Rectal smooth muscle tissue (tissue), 1 donor: ENCODE data around the gene ALG12.

Experiments
- H3K27ac ChIP-seq: one replicate; pipeline ENCODE4 v1.7.0; 2013; ENCODE audit warnings: low read depth, low read length, inconsistent platforms
- H3K27me3 ChIP-seq: one replicate; pipeline ENCODE4 v1.7.0; 2013; ENCODE audit warnings: low read length; ENCODE audit not compliant: control insufficient read depth, insufficient read depth
- H3K36me3 ChIP-seq: one replicate; pipeline ENCODE4 v1.7.0; 2013; ENCODE audit warnings: low read length; ENCODE audit not compliant: control insufficient read depth, insufficient read depth
- H3K4me1 ChIP-seq: one replicate; pipeline ENCODE4 v1.7.0; 2013; ENCODE audit warnings: low read length; ENCODE audit not compliant: control insufficient read depth, insufficient read depth
- H3K4me3 ChIP-seq: one replicate; pipeline ENCODE4 v1.7.0; 2013; ENCODE audit warnings: low read length
- H3K9ac ChIP-seq: one replicate; pipeline ENCODE4 v1.7.0; 2013; ENCODE audit warnings: low read length

ALG12 gene

DNA sequence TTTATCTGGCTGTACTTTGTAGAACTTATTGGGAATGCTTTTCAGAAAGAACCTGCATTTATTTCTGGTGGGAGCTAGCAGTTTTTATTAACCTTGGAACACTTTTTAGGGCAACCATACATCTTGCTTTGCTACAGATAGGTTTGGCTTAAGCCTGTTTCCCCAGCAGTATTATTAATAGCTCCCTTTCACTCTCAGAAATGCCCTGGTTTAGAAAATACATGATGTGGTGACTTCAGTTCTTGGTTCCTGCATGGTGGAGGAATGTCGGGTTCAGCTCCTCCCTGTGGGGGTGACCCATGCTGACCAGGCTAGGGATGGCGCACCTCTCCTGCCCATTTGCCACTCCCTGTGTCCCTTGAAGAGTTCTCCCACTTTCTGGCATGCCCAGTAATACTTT, 36.4 kb downstream of the ALG12 start:
- no peak overlapping the region for H3K27ac ChIP-seq
- H3K9ac ChIP-seq = no peak overlapping the region
- no peaks in the 10 kb centered on the region for H3K4me1 ChIP-seq
- H3K36me3 ChIP-seq = peaks cover 15% of the 10 kb centered on the region
- no peaks in the 10 kb centered on the region for H3K27me3 ChIP-seq
- H3K4me3 ChIP-seq = no peak overlapping the region

DNA sequence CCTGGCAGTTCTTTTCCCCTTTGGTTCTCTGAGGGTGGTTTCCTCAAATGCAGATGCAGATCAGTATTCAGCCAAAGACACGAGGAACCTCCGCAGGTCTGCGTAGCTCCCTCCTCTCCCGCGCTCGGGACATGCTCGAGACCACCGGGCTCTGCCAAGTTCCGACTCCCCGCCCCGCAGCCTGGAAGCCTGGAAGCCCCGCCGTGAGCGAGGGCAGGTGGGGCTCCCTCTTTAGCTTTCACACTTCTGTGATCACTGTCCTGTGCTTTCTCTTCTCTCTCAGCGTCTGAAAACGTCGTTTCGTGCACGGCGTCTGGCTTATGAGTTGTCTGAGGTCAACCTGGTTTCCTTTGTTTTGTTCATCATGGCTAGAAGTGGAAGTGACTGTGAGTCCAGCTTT, 38.0 kb downstream of the ALG12 start:
- Histone ChIP-seq H3K36me3 (peaks cover 5% of the 10 kb centered on the region), H3K27ac (no peak overlapping the region), H3K4me3 (no peak overlapping the region), H3K27me3 (no peaks in the 10 kb centered on the region), H3K4me1 (no peaks in the 10 kb centered on the region), H3K9ac (no peak overlapping the region)

DNA sequence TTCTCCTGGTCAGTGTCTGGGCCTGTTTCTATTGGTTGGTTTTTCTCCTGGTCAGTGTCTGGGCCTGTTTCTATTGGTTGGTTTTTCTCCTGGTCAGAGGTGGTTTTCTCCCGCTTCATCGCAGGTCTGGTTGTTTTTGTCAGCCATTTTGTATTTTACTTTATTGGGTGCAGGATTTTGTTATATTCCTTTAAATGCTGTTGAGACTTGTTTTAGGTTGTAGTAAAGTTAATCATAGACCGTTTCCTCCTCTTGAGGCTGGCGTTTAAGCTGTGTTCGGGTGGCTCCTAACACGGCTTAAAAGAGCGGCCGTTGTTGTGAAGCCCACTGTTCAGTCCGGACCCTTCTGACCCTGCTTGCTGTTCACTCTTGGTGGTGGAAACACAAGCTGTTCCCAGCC, 38.4 kb downstream of the ALG12 start:
- Histone ChIP-seq H3K4me3 (no peak overlapping the region), H3K9ac (no peak overlapping the region), H3K27me3 (no peaks in the 10 kb centered on the region), H3K27ac (no peak overlapping the region), H3K36me3 (peaks cover 5% of the 10 kb centered on the region), H3K4me1 (no peaks in the 10 kb centered on the region)

DNA sequence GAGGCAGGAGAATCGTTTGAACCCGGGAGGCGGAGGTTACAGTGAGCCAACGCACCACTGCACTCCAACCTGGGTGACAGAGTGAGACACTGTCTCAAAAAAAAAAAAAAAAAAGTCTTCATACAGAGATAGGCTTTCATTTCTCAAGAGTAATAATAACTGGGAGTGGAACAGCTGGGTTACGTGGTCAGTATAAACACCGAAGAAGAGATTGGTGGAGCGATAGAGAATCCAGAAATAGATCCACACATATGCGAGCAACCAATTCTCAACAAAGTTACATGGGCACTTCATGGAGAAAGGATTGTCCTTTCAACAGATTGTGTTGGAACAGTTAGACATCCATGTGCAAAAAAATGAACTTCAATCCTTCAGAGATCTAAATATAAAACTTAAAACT, 40.0 kb downstream of the ALG12 start:
- H3K27me3 ChIP-seq = no peaks in the 10 kb centered on the region

DNA sequence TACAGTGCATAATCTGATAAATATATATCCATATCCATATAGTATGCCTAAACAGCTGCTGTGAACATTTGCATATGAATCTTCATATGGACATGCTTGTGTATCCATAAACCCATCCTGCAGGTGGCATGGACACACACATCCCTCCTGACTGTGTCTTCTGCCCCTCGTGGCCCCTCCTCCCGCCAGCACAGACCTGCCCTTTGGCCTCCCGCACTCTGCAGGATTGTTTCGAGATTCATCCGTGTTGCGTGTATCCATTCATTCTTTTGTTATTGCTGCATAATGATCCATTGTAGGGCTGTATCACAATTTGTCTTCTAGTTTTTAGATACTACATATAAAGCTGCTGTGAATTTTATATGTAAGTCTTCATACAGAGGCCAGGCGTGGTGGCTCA, 40.6 kb downstream of the ALG12 start:
- Histone ChIP-seq H3K36me3 (no peaks in the 10 kb centered on the region), H3K27ac (no peak overlapping the region), H3K4me3 (no peak overlapping the region), H3K9ac (no peak overlapping the region), H3K27me3 (no peaks in the 10 kb centered on the region), H3K4me1 (no peaks in the 10 kb centered on the region)

More for the DNA sequence above, 40.0 kb downstream of the ALG12 start:
- peaks cover 1% of the 10 kb centered on the region for H3K36me3 ChIP-seq
- H3K27ac ChIP-seq = no peak overlapping the region
- no peak overlapping the region for H3K4me3 ChIP-seq
- no peak overlapping the region for H3K9ac ChIP-seq
- H3K4me1 ChIP-seq = no peaks in the 10 kb centered on the region

DNA sequence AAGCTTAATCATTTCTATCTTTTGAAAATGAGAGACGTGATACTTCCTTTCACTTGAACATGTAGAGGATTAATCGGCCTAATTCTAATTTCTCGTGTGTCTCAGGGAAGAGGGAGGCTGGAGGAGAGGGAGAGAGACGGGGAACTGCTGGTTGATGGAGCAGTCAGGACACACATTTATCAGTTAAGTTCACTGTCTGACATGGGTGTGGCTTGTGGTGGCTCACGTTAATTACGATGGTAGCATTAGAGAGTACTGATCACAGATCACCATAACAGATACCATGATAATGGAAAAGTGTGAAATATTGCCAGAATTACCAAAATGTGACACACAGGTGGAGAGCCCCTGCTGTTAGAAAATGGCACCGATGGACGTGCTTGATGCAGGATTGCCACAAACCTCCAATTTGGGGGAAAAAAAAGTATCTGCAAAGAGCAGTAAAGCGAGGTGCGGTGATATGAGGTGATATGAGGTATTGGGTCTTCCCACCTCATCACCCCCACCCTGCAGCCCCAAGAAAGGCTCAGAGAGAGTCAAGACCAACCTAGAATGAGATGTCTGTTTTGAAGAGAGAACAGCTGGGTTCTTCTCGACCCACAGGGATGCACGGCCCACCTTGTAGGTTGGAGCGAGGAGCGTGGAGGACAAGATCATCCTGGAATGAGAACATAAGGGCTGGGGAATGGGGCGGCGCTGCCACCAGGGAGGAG, 44.9 kb downstream of the ALG12 start:
- Histone ChIP-seq H3K27ac (no peak overlapping the region), H3K36me3 (no peaks in the 10 kb centered on the region), H3K4me3 (no peak overlapping the region), H3K27me3 (no peaks in the 10 kb centered on the region), H3K4me1 (no peaks in the 10 kb centered on the region), H3K9ac (no peak overlapping the region)

DNA sequence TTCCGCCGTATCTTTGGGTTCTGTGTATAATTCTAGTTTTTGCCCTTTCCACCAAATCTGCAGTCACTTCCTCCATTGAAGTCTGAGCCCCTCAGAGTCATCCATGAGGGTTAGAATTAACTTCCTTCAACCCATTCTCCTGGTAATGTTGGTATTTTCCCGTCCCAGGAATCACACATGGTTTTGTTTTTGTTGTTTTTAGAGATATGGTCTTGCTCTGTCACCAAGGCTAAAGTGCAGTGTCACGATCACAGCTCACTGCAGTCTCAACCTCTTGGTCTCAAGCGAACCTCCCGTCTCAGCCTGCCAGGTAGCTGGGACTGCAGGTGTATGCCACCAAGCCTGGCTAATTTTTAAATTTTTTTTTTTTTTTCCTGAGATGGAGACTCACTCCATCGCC, 45.9 kb downstream of the ALG12 start:
- H3K27me3 ChIP-seq = no peaks in the 10 kb centered on the region
- H3K9ac ChIP-seq = no peak overlapping the region
- no peaks in the 10 kb centered on the region for H3K36me3 ChIP-seq
- H3K4me3 ChIP-seq = no peak overlapping the region
- H3K27ac ChIP-seq = no peak overlapping the region
- no peaks in the 10 kb centered on the region for H3K4me1 ChIP-seq

DNA sequence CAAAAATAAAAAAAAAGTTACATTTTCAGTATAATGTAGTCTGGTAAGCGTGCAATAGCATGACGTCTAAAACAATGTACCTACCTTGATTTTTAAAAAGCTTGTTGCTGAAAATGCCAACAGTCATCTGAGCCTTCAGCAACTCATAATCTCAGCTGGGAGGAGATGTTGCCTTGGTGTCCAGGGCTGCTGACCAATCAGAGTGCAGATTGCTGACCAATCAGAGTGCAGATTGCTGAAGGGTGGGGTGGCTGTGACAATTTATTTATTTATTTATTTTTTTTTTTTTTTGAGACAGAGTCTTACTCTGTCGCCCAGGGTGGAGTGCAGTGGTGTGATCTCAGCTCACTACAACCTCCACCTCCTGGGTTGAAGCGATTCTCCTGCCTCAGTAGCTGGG, 46.8 kb downstream of the ALG12 start:
- no peak overlapping the region for H3K9ac ChIP-seq

DNA sequence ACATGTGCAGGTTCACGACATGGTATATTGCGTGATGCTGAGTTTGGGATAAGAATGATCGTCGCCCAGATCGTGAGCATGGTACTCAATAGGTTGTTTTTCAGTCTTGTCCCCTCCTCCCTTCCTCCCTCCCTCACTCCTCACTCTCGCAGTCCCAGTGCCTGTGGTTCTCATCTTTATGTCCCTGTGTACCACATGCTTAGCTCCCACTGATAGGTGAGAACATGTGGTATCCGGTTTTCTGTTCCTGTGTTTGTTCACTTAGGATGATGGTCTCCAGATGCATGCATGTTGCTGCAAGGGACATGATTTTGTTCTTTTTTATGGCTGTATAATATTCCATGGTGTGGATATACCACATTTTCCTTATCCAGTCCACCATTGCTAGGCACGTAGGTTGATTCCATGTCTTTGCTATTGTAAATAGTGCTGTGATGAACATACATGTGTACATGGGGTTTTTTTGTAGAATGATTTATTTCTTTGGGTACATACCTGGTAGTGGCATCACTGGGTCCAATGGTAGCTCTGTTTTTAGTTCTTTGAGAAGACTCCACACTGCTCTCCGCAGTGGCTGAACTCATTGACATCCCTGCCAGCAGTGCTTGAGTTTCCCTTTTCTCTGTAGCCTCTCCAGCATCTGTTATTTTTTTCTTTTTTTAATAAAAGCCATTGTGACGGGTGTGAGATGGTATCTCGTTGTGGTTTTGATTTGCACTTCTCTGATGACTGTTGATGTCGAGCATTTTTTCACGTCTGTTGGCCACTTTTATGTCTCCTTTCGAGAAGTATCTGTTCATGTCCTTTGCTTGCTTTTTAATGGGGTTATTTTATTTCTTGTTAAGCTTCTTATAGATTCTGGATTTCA, 48.2 kb downstream of the ALG12 start:
- Histone ChIP-seq H3K4me1 (no peaks in the 10 kb centered on the region), H3K27me3 (no peaks in the 10 kb centered on the region), H3K27ac (no peak overlapping the region), H3K9ac (no peak overlapping the region), H3K4me3 (no peak overlapping the region), H3K36me3 (no peaks in the 10 kb centered on the region)

More for the DNA sequence above, 46.8 kb downstream of the ALG12 start:
- H3K4me1 ChIP-seq = no peaks in the 10 kb centered on the region
- H3K27ac ChIP-seq = no peak overlapping the region
- H3K4me3 ChIP-seq = no peak overlapping the region
- H3K36me3 ChIP-seq = no peaks in the 10 kb centered on the region
- H3K27me3 ChIP-seq = no peaks in the 10 kb centered on the region

DNA sequence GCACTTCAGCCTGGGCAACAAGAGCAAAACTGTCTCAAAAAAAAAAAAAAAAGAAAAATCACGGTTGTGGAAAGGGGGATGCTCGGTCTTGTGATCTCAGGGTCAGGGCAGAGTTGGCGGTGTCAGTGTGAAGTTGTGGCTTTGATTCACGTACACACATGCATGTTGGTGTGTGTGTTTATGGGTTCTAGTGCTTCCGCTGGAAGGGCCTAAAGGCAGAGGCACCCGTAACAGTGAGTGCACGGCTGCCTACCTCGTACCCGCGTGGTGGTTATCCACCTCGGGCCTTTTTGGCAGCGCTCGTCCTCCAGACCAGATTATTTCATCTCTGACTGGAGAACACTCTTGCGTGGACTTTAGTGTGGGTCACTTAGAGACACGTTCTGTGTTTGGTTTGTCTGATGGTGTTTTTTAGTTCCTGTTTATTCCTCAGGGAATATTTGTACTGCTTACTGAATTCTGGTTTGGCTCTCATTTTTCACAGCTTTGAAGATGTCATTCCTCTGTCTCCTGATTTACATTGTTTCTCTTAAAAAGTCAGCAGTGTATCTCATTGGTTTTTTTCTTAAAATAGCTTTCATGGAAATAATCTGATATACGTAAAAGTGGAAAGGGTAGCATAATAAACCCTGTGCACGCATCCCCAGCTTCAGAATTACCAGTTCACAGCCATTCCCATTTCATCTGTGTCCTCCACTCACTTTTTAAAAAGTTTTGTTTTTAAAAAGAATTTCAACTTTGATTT, 49.0 kb downstream of the ALG12 start:
- H3K36me3 ChIP-seq = no peaks in the 10 kb centered on the region
- no peaks in the 10 kb centered on the region for H3K4me1 ChIP-seq
- H3K27me3 ChIP-seq = no peaks in the 10 kb centered on the region
- no peak overlapping the region for H3K9ac ChIP-seq
- no peak overlapping the region for H3K27ac ChIP-seq
- no peak overlapping the region for H3K4me3 ChIP-seq

DNA sequence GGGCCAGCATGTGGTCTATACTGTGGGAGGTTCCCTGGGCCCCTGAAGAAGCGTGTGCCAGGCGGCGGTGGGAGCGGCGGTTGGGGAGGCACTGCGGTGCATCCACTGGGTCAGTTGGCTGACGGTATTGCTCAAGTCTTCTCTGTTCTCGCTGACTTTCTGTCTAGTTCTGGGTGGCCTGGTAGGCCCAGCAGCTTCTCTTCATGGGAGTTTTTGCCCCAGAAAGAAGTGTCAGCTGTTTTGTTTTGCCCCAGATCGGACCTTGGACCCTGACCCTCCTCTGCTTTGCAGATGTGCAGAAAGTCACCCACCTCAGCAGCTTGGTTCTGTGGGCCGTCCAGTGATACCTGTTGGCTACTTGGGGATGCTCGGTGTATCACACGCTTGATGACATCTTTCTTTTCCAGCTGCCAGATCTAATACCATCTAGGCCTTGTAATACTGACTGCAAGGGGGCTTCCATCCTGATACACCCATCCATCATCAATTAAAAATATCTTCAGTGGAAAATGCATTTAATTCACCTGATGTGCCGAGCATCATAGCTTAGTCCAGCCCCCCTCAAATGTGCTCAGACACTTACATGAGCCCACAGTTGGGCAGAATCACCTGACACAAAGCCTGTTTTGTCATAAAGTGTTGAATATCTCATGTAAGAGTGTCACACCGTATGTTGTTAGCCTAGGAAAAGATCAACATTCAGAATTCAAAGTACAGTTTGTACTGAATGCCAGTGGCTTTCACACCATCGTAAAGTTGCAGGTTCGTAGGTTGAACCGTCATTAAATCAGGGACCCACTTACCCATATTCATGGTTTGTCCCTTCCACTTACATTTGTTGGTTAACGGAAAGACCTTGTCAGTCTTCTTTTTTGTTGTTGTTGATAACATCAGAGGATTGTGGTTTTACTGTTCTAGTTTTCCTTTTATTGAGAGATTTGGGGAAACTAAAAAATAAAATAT, 50.7 kb downstream of the ALG12 start:
- no peaks in the 10 kb centered on the region for H3K27me3 ChIP-seq
- H3K36me3 ChIP-seq = no peaks in the 10 kb centered on the region
- no peak overlapping the region for H3K27ac ChIP-seq
- H3K4me1 ChIP-seq = no peaks in the 10 kb centered on the region
- no peak overlapping the region for H3K4me3 ChIP-seq
- no peak overlapping the region for H3K9ac ChIP-seq
